ENCODE results near the gene YRDC.

YRDC gene

DNA sequence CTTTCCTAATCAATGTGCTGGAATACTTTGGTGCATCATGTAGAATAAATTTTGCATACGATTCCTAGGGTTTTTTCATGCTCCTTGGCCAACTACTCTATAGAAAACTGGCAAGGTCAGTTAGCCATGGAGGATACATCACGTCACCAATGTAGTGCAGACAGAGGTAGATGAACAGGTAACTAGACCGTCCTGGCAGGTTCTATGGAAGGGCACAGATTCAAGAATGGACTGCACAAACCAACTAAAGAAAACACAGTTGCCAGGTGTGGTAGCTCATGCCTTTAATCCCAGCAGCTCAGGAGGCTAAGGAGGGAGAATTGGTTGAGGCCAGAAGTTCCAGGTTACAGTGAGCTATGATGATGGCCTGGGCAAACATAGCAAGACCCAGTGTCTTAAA, 41.5 kb upstream of the YRDC start:
- no peak overlapping the region for H3K4me3 ChIP-seq (ENCODE audit: low read depth, low read length)
- TF ChIP-seq, protein P1, sequence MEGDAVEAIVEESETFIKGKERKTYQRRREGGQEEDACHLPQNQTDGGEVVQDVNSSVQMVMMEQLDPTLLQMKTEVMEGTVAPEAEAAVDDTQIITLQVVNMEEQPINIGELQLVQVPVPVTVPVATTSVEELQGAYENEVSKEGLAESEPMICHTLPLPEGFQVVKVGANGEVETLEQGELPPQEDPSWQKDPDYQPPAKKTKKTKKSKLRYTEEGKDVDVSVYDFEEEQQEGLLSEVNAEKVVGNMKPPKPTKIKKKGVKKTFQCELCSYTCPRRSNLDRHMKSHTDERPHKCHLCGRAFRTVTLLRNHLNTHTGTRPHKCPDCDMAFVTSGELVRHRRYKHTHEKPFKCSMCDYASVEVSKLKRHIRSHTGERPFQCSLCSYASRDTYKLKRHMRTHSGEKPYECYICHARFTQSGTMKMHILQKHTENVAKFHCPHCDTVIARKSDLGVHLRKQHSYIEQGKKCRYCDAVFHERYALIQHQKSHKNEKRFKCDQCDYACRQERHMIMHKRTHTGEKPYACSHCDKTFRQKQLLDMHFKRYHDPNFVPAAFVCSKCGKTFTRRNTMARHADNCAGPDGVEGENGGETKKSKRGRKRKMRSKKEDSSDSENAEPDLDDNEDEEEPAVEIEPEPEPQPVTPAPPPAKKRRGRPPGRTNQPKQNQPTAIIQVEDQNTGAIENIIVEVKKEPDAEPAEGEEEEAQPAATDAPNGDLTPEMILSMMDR (IDR thresholded peaks at IDR 0.05; ENCODE audit: low read depth, low read length): no peak

DNA sequence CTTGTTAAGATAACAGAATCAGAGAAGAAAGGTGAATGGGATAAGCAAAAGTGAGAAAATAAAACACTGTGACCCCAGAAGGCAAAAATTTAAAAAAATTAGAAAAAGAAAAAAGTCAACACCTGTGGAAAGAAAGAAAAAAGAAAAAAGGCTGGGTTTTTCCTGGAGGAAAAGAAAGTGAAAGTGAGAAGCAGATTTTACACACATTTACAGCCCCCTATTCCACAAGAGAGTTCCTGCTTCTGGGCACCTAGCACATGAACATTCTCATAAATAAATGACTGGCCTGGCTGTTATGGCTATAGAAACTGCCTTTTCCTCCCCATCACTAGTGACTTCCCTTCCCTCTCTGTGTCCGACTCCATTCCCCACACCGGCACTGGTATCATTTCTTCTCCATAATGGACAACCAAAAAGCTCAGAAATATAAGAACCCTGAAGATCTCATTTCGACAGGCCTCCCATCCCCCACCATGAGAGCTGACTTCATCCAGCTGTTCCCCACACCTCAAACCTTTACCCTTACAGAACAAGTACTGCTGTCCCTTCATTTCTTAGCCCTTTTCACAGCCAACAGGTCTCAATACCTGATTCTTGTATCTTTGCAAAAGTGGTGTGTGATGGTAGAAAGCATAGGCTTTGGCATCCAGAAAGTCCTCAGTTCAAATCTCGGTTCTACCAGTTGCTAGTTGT, 38.8 kb upstream of the YRDC start:
- no peak overlapping the region for H3K4me3 ChIP-seq (ENCODE audit: low read depth, low read length)
- TF ChIP-seq, protein P1 (IDR thresholded peaks at IDR 0.05; ENCODE audit: low read depth, low read length): no peak

DNA sequence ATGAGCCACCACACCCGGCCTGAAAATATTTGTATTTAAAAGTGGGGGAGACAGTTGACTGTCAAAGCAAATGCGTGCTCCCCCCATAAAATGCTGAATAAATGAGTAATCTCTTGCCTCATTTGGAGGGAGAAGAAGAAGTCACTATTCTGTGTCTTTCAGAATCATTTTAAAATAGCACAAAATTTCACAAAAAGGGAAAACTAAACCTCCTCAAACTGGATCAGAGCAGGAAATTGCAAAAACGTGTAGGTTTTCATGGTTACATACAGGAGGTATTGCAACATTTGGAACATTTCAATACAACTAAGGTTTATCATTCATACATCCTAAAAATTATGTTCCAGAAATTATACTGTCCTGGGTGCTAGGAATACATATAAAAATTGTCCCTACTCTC, 37.8 kb upstream of the YRDC start:
- H3K4me3 ChIP-seq (ENCODE audit: low read depth, low read length): no peak overlapping the region
- TF ChIP-seq, protein P1 (IDR thresholded peaks at IDR 0.05; ENCODE audit: low read depth, low read length): no peak

DNA sequence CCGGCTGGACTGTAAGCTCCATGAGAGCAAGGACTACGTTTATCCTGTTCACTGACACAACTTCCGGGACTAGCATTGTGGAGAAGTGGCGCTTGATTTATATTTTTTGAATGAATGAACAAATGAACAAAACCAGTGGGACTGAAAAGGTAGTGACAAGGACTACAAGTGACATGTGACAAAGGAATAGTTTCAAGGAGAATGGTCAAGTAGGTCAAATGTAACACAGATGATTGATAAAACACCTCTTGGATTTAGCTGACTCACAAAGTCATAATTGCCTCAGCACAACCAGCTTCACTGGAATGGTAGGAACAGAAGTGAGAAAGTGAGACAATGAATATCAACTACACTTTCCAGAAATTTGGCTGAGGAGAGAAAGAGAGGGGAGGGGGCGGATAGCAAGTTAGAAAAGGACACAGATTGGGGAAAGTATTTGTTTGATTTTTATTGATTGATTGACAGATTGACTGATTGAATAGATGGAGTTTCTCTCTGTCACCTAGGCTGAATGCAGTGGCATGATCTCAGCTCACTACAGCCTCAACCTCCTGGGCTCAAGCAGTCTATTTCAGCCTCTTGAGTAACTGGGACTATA, 37.1 kb upstream of the YRDC start:
- no peak overlapping the region for H3K4me3 ChIP-seq (ENCODE audit: low read depth, low read length)
- TF ChIP-seq, protein P1 (IDR thresholded peaks at IDR 0.05; ENCODE audit: low read depth, low read length): no peak

DNA sequence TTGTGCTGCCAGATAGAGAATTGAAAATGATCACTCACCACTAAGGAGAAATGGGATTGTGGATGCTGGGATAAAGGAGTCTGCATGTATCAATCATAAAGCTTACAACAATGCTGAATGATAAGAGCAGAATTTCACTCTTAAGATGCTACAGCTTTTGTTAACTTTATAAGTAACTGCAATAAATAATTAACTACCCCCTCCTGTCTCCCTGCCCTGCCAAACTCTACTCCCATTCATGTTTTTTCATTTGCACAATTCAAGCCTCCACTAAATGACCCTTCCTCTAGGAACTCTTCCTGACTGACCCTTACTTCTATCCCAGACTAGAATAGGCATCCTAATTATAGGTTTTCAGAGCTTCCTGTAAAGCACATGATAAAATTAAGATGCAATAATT, 36.5 kb upstream of the YRDC start:
- TF ChIP-seq, protein P1 (IDR thresholded peaks at IDR 0.05; ENCODE audit: low read depth, low read length): no peak

DNA sequence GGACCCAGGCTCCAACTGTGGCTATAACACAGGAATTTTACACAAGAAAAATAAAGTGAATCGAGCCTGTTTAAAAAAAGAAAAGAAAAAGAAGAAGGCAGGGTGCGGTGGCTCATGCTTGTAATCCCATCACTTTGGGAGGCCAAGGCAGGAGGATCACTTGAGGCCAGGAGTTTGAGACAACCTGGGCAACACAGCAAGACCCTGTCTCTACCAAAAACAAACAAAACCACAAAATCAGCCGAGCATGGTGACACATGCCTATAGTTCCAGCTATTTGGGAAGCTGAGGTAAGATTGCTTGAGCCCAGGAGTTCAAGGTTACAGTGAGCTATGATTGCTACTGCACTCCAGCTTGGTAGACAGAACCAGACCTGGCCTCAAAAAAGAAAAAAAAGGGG, 33.6 kb upstream of the YRDC start:
- no peak overlapping the region for H3K4me3 ChIP-seq (ENCODE audit: low read depth, low read length)
- TF ChIP-seq, protein P1 (IDR thresholded peaks at IDR 0.05; ENCODE audit: low read depth, low read length): no peak

More for the DNA sequence above, 36.5 kb upstream of the YRDC start:
- H3K4me3 ChIP-seq (ENCODE audit: low read depth, low read length): no peak overlapping the region

DNA sequence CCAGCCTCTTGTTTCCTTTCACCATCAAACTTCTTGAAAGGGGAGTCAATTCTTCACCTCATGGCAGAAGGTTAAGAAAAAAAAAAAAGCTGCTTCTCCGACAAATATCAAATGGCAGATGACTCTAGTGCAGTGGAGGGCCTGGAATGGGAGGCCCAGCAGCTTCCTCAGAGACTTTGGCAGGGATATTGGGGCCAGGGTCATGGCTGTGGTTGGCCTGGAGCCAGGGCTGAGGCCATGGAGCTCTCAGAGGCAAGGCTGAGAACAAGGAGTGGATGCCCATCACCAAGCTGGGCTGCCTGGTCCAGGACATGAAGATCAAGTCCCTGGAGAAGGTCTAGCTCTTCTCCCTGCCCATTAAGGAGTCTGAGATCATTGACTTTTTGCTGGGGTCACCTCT, 32.7 kb upstream of the YRDC start:
- TF ChIP-seq, protein P1 (IDR thresholded peaks at IDR 0.05; ENCODE audit: low read depth, low read length): no peak
- H3K4me3 ChIP-seq (ENCODE audit: low read depth, low read length): no peak overlapping the region

Data from WI38 (cell line).